Panc1 (cell line): ENCODE data around the gene OR10A6. TPM values are rescaled to one million over a fixed set of nuclear protein-coding genes. Genes with fewer than 3 reads are reported as not detected.

Experiments
- ATAC-seq: fragments of 200-7000 bp; cut with Tn5 transposase; 2 replicates; pipeline ENCODE4 v1.9.1; 2020; ENCODE audit warnings: mild to moderate bottlenecking, moderate library complexity
- BruUV-seq: library from RNA; stranded (reverse); fragments of 400-500 nt; replicated peaks from 2 replicates; lab custom pipeline; 2021; lab: Mats Ljungman, UMichigan
- CTCF ChIA-PET: fragments of 300-600 bp; sonication (Branson Sonifier 250); formaldehyde crosslinking; loops from one replicate; lab custom pipeline; 2022; ENCODE audit warnings: antibody characterized with exemption; lab: Charles Lee
- POLR2A ChIA-PET: fragments of 300-600 bp; sonication (Branson Sonifier 250); formaldehyde crosslinking; loops from one replicate; lab custom pipeline; 2022; ENCODE audit warnings: antibody characterized with exemption; lab: Charles Lee
- DNase-seq: peaks from one replicate; pipeline ENCODE4 v3.0.0-alpha.2; 2010; ENCODE audit warnings: low read depth, low spot score
- H3K27ac ChIP-seq: 2 replicates; pipeline ENCODE4 v1.5.1; 2011; ENCODE audit warnings: mild to moderate bottlenecking, low read length, inconsistent platforms
- H3K27me3 ChIP-seq: fragments of 200-500 bp; sonication (Bioruptor generic); 2 replicates; pipeline ENCODE4 v1.6.0; 2014; ENCODE audit warnings: low read length, inconsistent platforms; ENCODE audit not compliant: control insufficient read depth, insufficient read depth
- H3K36me3 ChIP-seq: fragments of 200-500 bp; sonication (Bioruptor generic); 2 replicates; pipeline ENCODE4 v1.5.1; 2014; ENCODE audit warnings: inconsistent platforms, mild to moderate bottlenecking, low read length, moderate library complexity; ENCODE audit not compliant: control insufficient read depth, insufficient read depth
- H3K4me1 ChIP-seq: 2 replicates; pipeline ENCODE4 v1.5.1; 2011; ENCODE audit warnings: inconsistent platforms, mild to moderate bottlenecking, low read length, moderate library complexity; ENCODE audit not compliant: control insufficient read depth, insufficient read depth
- H3K4me3 ChIP-seq, 2 experiments: 2 replicates each; pipeline ENCODE4 v1.5.1; 2011 to 2012; ENCODE audit warnings: low read depth in 2 of 2, low read length in 2 of 2, mild to moderate bottlenecking in 2 of 2, inconsistent platforms in 1 of 2, moderate library complexity in 1 of 2
- H3K9me3 ChIP-seq: fragments of 200-500 bp; sonication (Bioruptor generic); 2 replicates; pipeline ENCODE4 v1.5.1; 2014; ENCODE audit warnings: low read depth, mild to moderate bottlenecking, inconsistent platforms, low read length, moderate library complexity; ENCODE audit not compliant: control insufficient read depth, insufficient read depth
- CTCF ChIP-seq: fragments of 450-650 bp; IDR thresholded peaks from 2 replicates; pipeline ENCODE4 v1.5.1; 2017; ENCODE audit warnings: mild to moderate bottlenecking
- POLR2AphosphoS5 ChIP-seq: IDR thresholded peaks from 2 replicates; pipeline ENCODE4 v1.6.1; 2012; ENCODE audit warnings: mild to moderate bottlenecking, low read depth, low read length, moderate library complexity
- SIN3A ChIP-seq: IDR thresholded peaks from 2 replicates; pipeline ENCODE4 v1.6.1; 2012; ENCODE audit warnings: low read depth, mild to moderate bottlenecking, low read length, moderate library complexity, borderline replicate concordance; ENCODE audit not compliant: insufficient read depth
- TCF7L2 ChIP-seq: IDR thresholded peaks from 2 replicates; pipeline ENCODE4 v1.6.1; 2011; ENCODE audit warnings: mild to moderate bottlenecking, low read depth, low read length, inconsistent platforms
- in situ Hi-C: cut with HindIII; loops from 2 replicates; pipeline ENCODE4 v1.10.0; 2016; ENCODE audit warnings: low sequenced_read_pairs, low pct_unique_long_range_greater_than_20kb
- intact Hi-C: fragments of 100-400 bp; cut with micrococcal nuclease; formaldehyde crosslinking; loops from one replicate; pipeline ENCODE4 v1.10.0; 2022; ENCODE audit not compliant: unreplicated experiment
- total RNA-seq: library from RNA; stranded (reverse); gene quantifications from one replicate; pipeline ENCODE4 v1.2.1, GENCODE V29; 2021; ENCODE audit not compliant: unreplicated experiment
- TF ChIP-seq, protein P1 (sequence below), 2 experiments: IDR thresholded peaks; 2 replicates each; pipeline ENCODE4 v1.6.1; 2011 to 2012; ENCODE audit warnings: low read depth in 2 of 2, control low read depth in 1 of 2, low read length in 1 of 2, mild to moderate bottlenecking in 1 of 2, moderate library complexity in 1 of 2; ENCODE audit not compliant: insufficient read depth in 1 of 2

Gene OR10A6
- total RNA-seq, 1 experiment from 2014 or later, result not detected

DNA sequence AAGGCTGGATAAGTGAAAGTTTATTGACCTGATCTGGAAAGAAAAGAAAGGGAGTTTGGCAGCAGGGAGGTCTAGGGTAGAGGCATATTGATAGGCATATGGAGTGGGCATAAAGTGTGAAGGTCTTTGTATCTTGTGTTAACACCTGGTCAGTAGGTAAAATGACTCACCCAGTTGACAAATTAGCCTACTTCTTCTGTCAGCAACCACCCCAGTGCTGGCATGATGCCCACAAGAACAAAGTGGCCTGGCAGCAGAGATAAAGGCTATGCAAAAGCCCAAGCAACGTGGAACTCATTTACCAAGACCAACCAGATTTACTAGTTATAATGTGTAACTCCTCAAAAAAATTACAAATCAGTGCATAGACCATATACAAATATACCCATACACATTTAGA is 5.5 kb upstream of the OR10A6 start:
- Histone ChIP-seq H3K36me3 (no peaks in the 10 kb centered on the region), H3K27ac (no peak overlapping the region), H3K27me3 (no peaks in the 10 kb centered on the region; the same call in 1 of the 2 replicates), H3K4me1 (no peaks in the 10 kb centered on the region), H3K9me3 (no peaks in the 10 kb centered on the region), H3K4me3 (no peak overlapping the region)
- in situ Hi-C loops, result no loop called here
- BruUV-seq, result no TSS peak
- TF ChIP-seq CTCF (no peak), SIN3A (no peak), TCF7L2 (no peak), POLR2AphosphoS5 (no peak)
- TF ChIP-seq, protein P1, sequence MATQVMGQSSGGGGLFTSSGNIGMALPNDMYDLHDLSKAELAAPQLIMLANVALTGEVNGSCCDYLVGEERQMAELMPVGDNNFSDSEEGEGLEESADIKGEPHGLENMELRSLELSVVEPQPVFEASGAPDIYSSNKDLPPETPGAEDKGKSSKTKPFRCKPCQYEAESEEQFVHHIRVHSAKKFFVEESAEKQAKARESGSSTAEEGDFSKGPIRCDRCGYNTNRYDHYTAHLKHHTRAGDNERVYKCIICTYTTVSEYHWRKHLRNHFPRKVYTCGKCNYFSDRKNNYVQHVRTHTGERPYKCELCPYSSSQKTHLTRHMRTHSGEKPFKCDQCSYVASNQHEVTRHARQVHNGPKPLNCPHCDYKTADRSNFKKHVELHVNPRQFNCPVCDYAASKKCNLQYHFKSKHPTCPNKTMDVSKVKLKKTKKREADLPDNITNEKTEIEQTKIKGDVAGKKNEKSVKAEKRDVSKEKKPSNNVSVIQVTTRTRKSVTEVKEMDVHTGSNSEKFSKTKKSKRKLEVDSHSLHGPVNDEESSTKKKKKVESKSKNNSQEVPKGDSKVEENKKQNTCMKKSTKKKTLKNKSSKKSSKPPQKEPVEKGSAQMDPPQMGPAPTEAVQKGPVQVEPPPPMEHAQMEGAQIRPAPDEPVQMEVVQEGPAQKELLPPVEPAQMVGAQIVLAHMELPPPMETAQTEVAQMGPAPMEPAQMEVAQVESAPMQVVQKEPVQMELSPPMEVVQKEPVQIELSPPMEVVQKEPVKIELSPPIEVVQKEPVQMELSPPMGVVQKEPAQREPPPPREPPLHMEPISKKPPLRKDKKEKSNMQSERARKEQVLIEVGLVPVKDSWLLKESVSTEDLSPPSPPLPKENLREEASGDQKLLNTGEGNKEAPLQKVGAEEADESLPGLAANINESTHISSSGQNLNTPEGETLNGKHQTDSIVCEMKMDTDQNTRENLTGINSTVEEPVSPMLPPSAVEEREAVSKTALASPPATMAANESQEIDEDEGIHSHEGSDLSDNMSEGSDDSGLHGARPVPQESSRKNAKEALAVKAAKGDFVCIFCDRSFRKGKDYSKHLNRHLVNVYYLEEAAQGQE (IDR thresholded peaks at IDR 0.05; ENCODE audit: insufficient read depth in 1 of 2, low read depth in 2 of 2, low read length in 1 of 2), result no peak
- DNase-seq (no peak), ATAC-seq (no peak)
- CTCF ChIA-PET, result no interaction called here
- intact Hi-C loops, result no loop called here
- POLR2A ChIA-PET, result no interaction called here

DNA sequence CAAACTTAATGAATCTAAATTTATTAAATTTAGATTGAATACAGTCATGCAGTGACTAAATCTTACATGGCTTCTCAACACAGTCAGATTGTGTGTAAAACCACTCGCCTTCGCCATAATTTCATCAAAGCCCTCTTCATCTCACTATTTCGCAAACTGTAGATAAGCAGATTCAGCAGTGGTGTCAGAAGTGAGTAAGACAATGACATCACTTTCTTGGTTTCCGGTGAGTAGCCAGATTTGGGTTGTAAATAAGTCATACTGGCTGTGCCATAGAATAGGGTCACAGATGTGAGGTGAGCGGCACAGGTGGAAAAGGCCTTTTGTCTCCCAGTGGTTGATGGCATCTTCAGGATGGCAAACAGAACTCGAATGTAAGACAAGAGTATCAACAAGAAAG is 3.4 kb downstream of the OR10A6 start:
- Histone ChIP-seq H3K36me3 (no peaks in the 10 kb centered on the region), H3K4me1 (no peaks in the 10 kb centered on the region), H3K27me3 (no peaks in the 10 kb centered on the region; the same call in 1 of the 2 replicates), H3K27ac (no peak overlapping the region), H3K4me3 (no peak overlapping the region), H3K9me3 (0 out of 2 replicates have a peak, but pooled peaks cover 3% of the 10 kb centered on the region)
- ATAC-seq, result no peak
- no peak for DNase-seq
- CTCF ChIA-PET, result no interaction called here
- BruUV-seq, result no TSS peak
- TF ChIP-seq TCF7L2 (no peak), CTCF (no peak), POLR2AphosphoS5 (no peak), SIN3A (no peak)
- TF ChIP-seq, protein P1 (IDR thresholded peaks at IDR 0.05; ENCODE audit: insufficient read depth in 1 of 2, low read depth in 2 of 2, low read length in 1 of 2), result no peak
- in situ Hi-C loops (no loop called here), intact Hi-C loops (no loop called here)
- POLR2A ChIA-PET, result no interaction called here
